NK-92 treated with Interleukin-12 subunit alpha and Interleukin-12 subunit beta, amount 100 ng/mL, for 24 hours (cell line): ENCODE measurements around the gene PAF1.

Experiments
- DNase-seq: peaks from one replicate; lab custom pipeline; 2025; lab: John Stamatoyannopoulos, UW

PAF1 gene

GRCh38 chr19:39390751-39391437, at the start of gene PAF1, which contains the start of gene MED29:
Gene PAF1, minus strand, starts transcription at chr19:39391106. Its CDS starts 242 bp downstream, at chr19:39390864.
Gene MED29, plus strand, starts transcription at chr19:39391378. Its CDS starts 45 bp downstream, at chr19:39391423.
- DNase-seq = peak; percentile 96

- no peak for DNase-seq
Observed at GRCh38 chr19:39438270-39438934, 47.5 kb upstream of the PAF1 start.

- DNase-seq = no peak
Observed at GRCh38 chr19:39436350-39436716, 45.4 kb upstream of the PAF1 start.

GRCh38 chr19:39435499-39436349, 44.8 kb upstream of the PAF1 start, which contains the start of gene RPS16:
Gene RPS16, minus strand, starts transcription at chr19:39435949. Its CDS starts 54 bp downstream, at chr19:39435895.
- DNase-seq = peak; percentile 98

GRCh38 chr19:39434123-39435076, 43.5 kb upstream of the PAF1 start:
- no peak for DNase-seq

GRCh38 chr19:39433480-39434079, 42.7 kb upstream of the PAF1 start:
- no peak for DNase-seq

- DNase-seq = no peak
Observed at GRCh38 chr19:39432677-39433025, 41.7 kb upstream of the PAF1 start.

- no peak for DNase-seq
Observed at GRCh38 chr19:39430675-39431593, 40.0 kb upstream of the PAF1 start.

- no peak for DNase-seq
Observed at GRCh38 chr19:39428283-39429112, 37.6 kb upstream of the PAF1 start.

GRCh38 chr19:39427707-39428106, 36.8 kb upstream of the PAF1 start:
- no peak for DNase-seq

GRCh38 chr19:39426170-39426569, 35.3 kb upstream of the PAF1 start:
- no peak for DNase-seq

- no peak for DNase-seq
Observed at GRCh38 chr19:39425744-39426143, 34.8 kb upstream of the PAF1 start.

- no peak for DNase-seq
Observed at GRCh38 chr19:39424934-39425333, 34.0 kb upstream of the PAF1 start.

GRCh38 chr19:39423258-39424086, 32.6 kb upstream of the PAF1 start:
- DNase-seq = no peak

- DNase-seq = no peak
Observed at GRCh38 chr19:39422020-39422419, 31.1 kb upstream of the PAF1 start.

- DNase-seq = no peak
Observed at GRCh38 chr19:39420769-39421168, 29.9 kb upstream of the PAF1 start.

GRCh38 chr19:39419003-39419402, 28.1 kb upstream of the PAF1 start:
- DNase-seq = no peak
